ENCODE data around the gene TNFSF4. TPM values are rescaled to one million over a fixed set of nuclear protein-coding genes. Genes with fewer than 3 reads are reported as not detected.

Gene TNFSF4
- total and polyA plus RNA-seq, 2 donors from 2014 or later, result 0.58 to 1.3 TPM

- Histone ChIP-seq H3K27ac (ENCODE audit: low read depth in 2 of 2, low read length in 2 of 2) (no peak overlapping the region), H3K36me3 (ENCODE audit: control insufficient read depth in 2 of 3, insufficient read depth in 3 of 3, low read length in 3 of 3) (no peaks in the 10 kb centered on the region), H3K9me3 (ENCODE audit: control insufficient read depth in 2 of 3, insufficient read depth in 1 of 3, low read length in 3 of 3) (no peaks in the 10 kb centered on the region), H3K4me3 (ENCODE audit: low read length in 3 of 3) (no peak overlapping the region), H3K27me3 (ENCODE audit: control insufficient read depth, insufficient read depth, low read length) (no peaks in the 10 kb centered on the region), H3K4me1 (ENCODE audit: control insufficient read depth in 2 of 3, insufficient read depth in 2 of 3, low read depth in 1 of 3, low read length in 3 of 3) (peaks cover 0 to 14% (median 5%) of the 10 kb centered on the region in 3 donors), H3K9ac (ENCODE audit: low read length in 3 of 3) (no peak overlapping the region)
- DNase-seq, result no peak
- intact Hi-C loops (cut with DNase I), result no loop called here
- no peak for TF ChIP-seq CTCF (IDR thresholded peaks at IDR 0.05; ENCODE audit: borderline replicate concordance, extremely low read depth, insufficient read depth)
- FAIRE-seq, result no peak
Measured at GRCh38 chr1:173201969-173202368, 5.2 kb downstream of the TNFSF4 start.

GRCh38 chr1:173195596-173196088, 11.5 kb downstream of the TNFSF4 start:
- no peak for TF ChIP-seq CTCF (IDR thresholded peaks at IDR 0.05; ENCODE audit: borderline replicate concordance, extremely low read depth, insufficient read depth)
- Histone ChIP-seq H3K27ac (ENCODE audit: low read depth in 2 of 2, low read length in 2 of 2) (no peak overlapping the region), H3K36me3 (ENCODE audit: control insufficient read depth in 2 of 3, insufficient read depth in 3 of 3, low read length in 3 of 3) (no peaks in the 10 kb centered on the region), H3K27me3 (ENCODE audit: control insufficient read depth, insufficient read depth, low read length) (no peaks in the 10 kb centered on the region), H3K9ac (ENCODE audit: low read length in 3 of 3) (no peak overlapping the region), H3K4me3 (ENCODE audit: low read length in 3 of 3) (no peak overlapping the region), H3K9me3 (ENCODE audit: control insufficient read depth in 2 of 3, insufficient read depth in 1 of 3, low read length in 3 of 3) (no peaks in the 10 kb centered on the region), H3K4me1 (ENCODE audit: control insufficient read depth in 2 of 3, insufficient read depth in 2 of 3, low read depth in 1 of 3, low read length in 3 of 3) (peaks cover 0 to 3% (median under 1%) of the 10 kb centered on the region in 3 donors)
- no peak for DNase-seq
- no peak for FAIRE-seq
- intact Hi-C loops (cut with DNase I), result loop anchor here (10.0 kb wide), 2 partner anchors 381 to 451 kb away; no protein-coding TSS in a partner anchor

- Histone ChIP-seq H3K4me3 (ENCODE audit: low read length in 3 of 3) (no peak overlapping the region), H3K9ac (ENCODE audit: low read length in 3 of 3) (no peak overlapping the region), H3K9me3 (ENCODE audit: control insufficient read depth in 2 of 3, insufficient read depth in 1 of 3, low read length in 3 of 3) (no peaks in the 10 kb centered on the region), H3K27me3 (ENCODE audit: control insufficient read depth, insufficient read depth, low read length) (no peaks in the 10 kb centered on the region), H3K36me3 (ENCODE audit: control insufficient read depth in 2 of 3, insufficient read depth in 3 of 3, low read length in 3 of 3) (no peaks in the 10 kb centered on the region), H3K4me1 (ENCODE audit: control insufficient read depth in 2 of 3, insufficient read depth in 2 of 3, low read depth in 1 of 3, low read length in 3 of 3) (peaks cover 0 to 8% (median 8%) of the 10 kb centered on the region in 3 donors), H3K27ac (ENCODE audit: low read depth in 2 of 2, low read length in 2 of 2) (no peak overlapping the region)
- DNase-seq (no peak), FAIRE-seq (no peak)
- no peak for TF ChIP-seq CTCF (IDR thresholded peaks at IDR 0.05; ENCODE audit: borderline replicate concordance, extremely low read depth, insufficient read depth)
- intact Hi-C loops (cut with DNase I), result loop anchor here (10.0 kb wide), 2 partner anchors 379 to 449 kb away; no protein-coding TSS in a partner anchor
Measured at GRCh38 chr1:173193639-173194038, 13.5 kb downstream of the TNFSF4 start.

Measured in kidney (tissue), 14 donors.